K562 (cell line): ENCODE data around the gene GSG1L2. TPM values are rescaled to one million over a fixed set of nuclear protein-coding genes. Genes with fewer than 3 reads are reported as not detected.

Experiments used
- ATAC-seq: fragments of 200-7000 bp; cut with Tn5 transposase; 3 replicates; pipeline ENCODE4 v1.9.1; 2020; ENCODE audit warnings: moderate library complexity
- BruUV-seq: library from RNA; stranded (reverse); fragments of 400-500 nt; replicated peaks from 2 replicates; lab custom pipeline; 2021; lab: Mats Ljungman, UMichigan
- CTCF ChIA-PET: fragments of 300-600 bp; formaldehyde crosslinking; extraction: SDS; loops from one replicate; lab custom pipeline; 2021; ENCODE audit warnings: low intra/inter-chr PET ratio; lab: Yijun Ruan, JAX
- POLR2A ChIA-PET: fragments of 300-600, 350-650 bp; sonication (Branson Sonifier 250); formaldehyde crosslinking; extraction: SDS; loops from one replicate; lab custom pipeline; 2021; ENCODE audit warnings: antibody characterized with exemption, inconsistent platforms; lab: Yijun Ruan, JAX
- DNase-seq, 4 experiments: peaks; one replicate each; pipeline versions ENCODE4 v3.0.0 to v3.0.0-alpha.2; 2011 to 2018; ENCODE audit warnings: low spot score in 3 of 4, mixed read lengths in 3 of 4; ENCODE audit errors: extremely low read depth in 1 of 4
- FAIRE-seq: peaks from 2 replicates; lab custom pipeline; 2011; peaks lifted over from hg19 to GRCh38; lab: Jason Lieb, UNC
- H2AFZ ChIP-seq: 2 replicates; pipeline ENCODE4 v1.6.0; 2011; ENCODE audit warnings: low read depth, low read length, control low read depth, inconsistent platforms
- H3K27ac ChIP-seq: fragments of 200-600 bp; 3 replicates; pipeline ENCODE4 v1.8.0; 2011; ENCODE audit warnings: low read depth, mild to moderate bottlenecking, control low read depth, inconsistent platforms, low read length, moderate library complexity, mixed read lengths; ENCODE audit errors: extremely low read depth
- H3K27me3 ChIP-seq, 2 experiments: fragments of 300-600 bp in 1 of 2; 2 replicates in 1 of 2; 3 replicates in 1 of 2; pipeline versions ENCODE4 v1.6.0 to v1.8.0; 2011; ENCODE audit warnings: inconsistent platforms in 2 of 2, low read length in 2 of 2, mild to moderate bottlenecking in 1 of 2, mixed read lengths in 1 of 2, moderate library complexity in 1 of 2; ENCODE audit not compliant: control insufficient read depth in 2 of 2, insufficient read depth in 2 of 2
- H3K36me3 ChIP-seq: fragments of 300-600 bp; 3 replicates; pipeline ENCODE4 v1.8.0; 2011; ENCODE audit warnings: mild to moderate bottlenecking, low read length, inconsistent platforms; ENCODE audit not compliant: control insufficient read depth, insufficient read depth
- H3K4me1 ChIP-seq, 2 experiments: fragments of 200-600 bp in 1 of 2; replicated peaks in 1 of 2; 2 replicates in 1 of 2; 3 replicates in 1 of 2; pipeline versions ENCODE4 v1.5.1 to v1.8.0; 2011; ENCODE audit warnings: inconsistent platforms in 2 of 2, low read length in 2 of 2, mild to moderate bottlenecking in 1 of 2, mixed read lengths in 1 of 2, moderate library complexity in 1 of 2; ENCODE audit not compliant: control insufficient read depth in 2 of 2, insufficient read depth in 2 of 2
- H3K4me2 ChIP-seq: 2 replicates; pipeline ENCODE4 v1.6.1; 2011; ENCODE audit warnings: low read length, control low read depth, inconsistent platforms, mixed read lengths; ENCODE audit not compliant: insufficient read depth
- H3K4me3 ChIP-seq: fragments of 200-600 bp; sonication (generic), shearing (Covaris generic); 2 replicates; pipeline ENCODE4 v1.5.1; 2016; ENCODE audit warnings: control low read depth, inconsistent platforms
- H3K79me2 ChIP-seq: fragments of 200-600 bp; 3 replicates; pipeline ENCODE4 v1.8.0; 2011; ENCODE audit warnings: low read length, inconsistent platforms; ENCODE audit not compliant: control insufficient read depth, insufficient read depth
- H3K9ac ChIP-seq, 2 experiments: 2 replicates each; pipeline versions ENCODE4 v1.6.0 to v1.6.1; 2011; ENCODE audit warnings: low read depth in 2 of 2, low read length in 2 of 2, control low read depth in 1 of 2, inconsistent platforms in 1 of 2, mild to moderate bottlenecking in 1 of 2, mixed read lengths in 1 of 2; ENCODE audit not compliant: insufficient read depth in 1 of 2
- H3K9me1 ChIP-seq: one replicate; pipeline ENCODE4 v1.6.0; 2011; ENCODE audit warnings: inconsistent platforms, mild to moderate bottlenecking, low read length, moderate library complexity; ENCODE audit not compliant: control insufficient read depth, insufficient read depth
- H3K9me3 ChIP-seq: replicated peaks from 2 replicates; pipeline ENCODE4 v1.5.1; 2011; ENCODE audit warnings: low read depth, low read length, inconsistent platforms; ENCODE audit not compliant: control insufficient read depth, insufficient read depth
- H4K20me1 ChIP-seq: replicated peaks from 2 replicates; pipeline ENCODE4 v1.6.1; 2011; ENCODE audit warnings: low read length, inconsistent platforms, mixed read lengths; ENCODE audit not compliant: control insufficient read depth, insufficient read depth
- CHD2 ChIP-seq: IDR thresholded peaks from 2 replicates; pipeline ENCODE4 v1.6.1; 2011; ENCODE audit warnings: low read depth, low read length
- DACH1 ChIP-seq: fragments of 450-650 bp; IDR thresholded peaks from 2 replicates; pipeline ENCODE4 v1.6.1; 2018; ENCODE audit not compliant: partially characterized antibody
- EHMT2 ChIP-seq: fragments of 450-650 bp; IDR thresholded peaks from 2 replicates; pipeline ENCODE4 v1.6.1; 2018; ENCODE audit warnings: antibody characterized with exemption
- HOMEZ ChIP-seq: fragments of 250-450 bp; sonication (Bioruptor Pico); IDR thresholded peaks from 2 replicates; pipeline ENCODE4 v1.4.0; 2020; ENCODE audit warnings: mild to moderate bottlenecking, moderate library complexity
- MCM5 ChIP-seq: fragments of 450-650 bp; IDR thresholded peaks from 2 replicates; pipeline ENCODE4 v1.6.1; 2016; ENCODE audit warnings: low read depth
- SMAD4 ChIP-seq: fragments of 250-450 bp; sonication (Bioruptor Pico); conservative IDR thresholded peaks from 2 replicates; pipeline ENCODE4 v1.8.0; 2021; ENCODE audit warnings: inconsistent platforms, mild to moderate bottlenecking, moderate library complexity
- TCF3 ChIP-seq: sonication (generic); formaldehyde crosslinking; IDR thresholded peaks from 2 replicates; pipeline ENCODE4 v1.4.0; 2020; ENCODE audit warnings: mild to moderate bottlenecking, missing genetic modification reagents
- ZBTB12 ChIP-seq: fragments of 250-450 bp; sonication (Bioruptor Pico); IDR thresholded peaks from 2 replicates; pipeline ENCODE4 v1.4.0; 2020
- ZBTB8A ChIP-seq: fragments of 450-650 bp; IDR thresholded peaks from 2 replicates; pipeline ENCODE4 v1.6.1; 2018; ENCODE audit warnings: mild to moderate bottlenecking, moderate library complexity; ENCODE audit not compliant: partially characterized antibody
- ZNF174 ChIP-seq: fragments of 250-450 bp; sonication (Bioruptor Pico); IDR thresholded peaks from 2 replicates; pipeline ENCODE4 v1.4.0; 2020; ENCODE audit warnings: mild to moderate bottlenecking
- WGBS: fragments of 100-300 bp; shearing (Covaris generic); methylation state at CpG from one replicate; pipeline ENCODE4 v1.1.6; 2016; ENCODE audit warnings: low coverage, mixed read lengths; ENCODE audit not compliant: insufficient coverage; ENCODE audit errors: missing lambda C conversion rate; 5-methylcytosine and 5-hydroxymethylcytosine counted together
- in situ Hi-C: fragments of 300-500 bp; cut with MboI; formaldehyde crosslinking; loops from 4 replicates; pipeline ENCODE4 v1.15.0; 2018; ENCODE audit warnings: inconsistent platforms, mixed read lengths
- intact Hi-C: fragments of 100-400 bp; cut with micrococcal nuclease; formaldehyde crosslinking; loops from 2 replicates; pipeline ENCODE4 v1.14.2; 2022
- polyA plus RNA-seq, 8 experiments: library from polyadenylated mRNA; depleted of rRNA in 4 of 8; stranded (reverse) in 5 of 8; unstranded in 3 of 8; fragments of >200 nt; fragmentation: Nextera tagmentation in 2 of 8; fragmentation: Illumina TruSeq in 1 of 8; extraction: Ambion mirVana in 2 of 8; extraction: Trizol in 1 of 8; gene quantifications; 2 replicates each; pipeline versions ENCODE4 v1.2.1 to v1.2.3, GENCODE V29; 2011 to 2014; ENCODE audit warnings: inconsistent platforms in 1 of 8, missing spikeins in 1 of 8
- total RNA-seq, 7 experiments: library from RNA; depleted of rRNA in 6 of 7; stranded (reverse); fragments of >200 nt in 6 of 7; fragmentation: Illumina TruSeq in 2 of 7; extraction: Trizol in 2 of 7; gene quantifications; 2 replicates each; pipeline versions ENCODE4 v1.2.1 to v1.2.3, GENCODE V29; 2011 to 2021; ENCODE audit warnings: low replicate concordance in 1 of 7

The GSG1L2 gene
- total and polyA plus RNA-seq, 9 of the 15 experiments (the other 6 are each of a cell fraction or from before 2014, with no cell fraction given) = not detected

GRCh38 chr17:9767432-9767991 lies 54.4 kb downstream of the GSG1L2 start:
- H3K9me1 ChIP-seq = no peaks in the 10 kb centered on the region
- H3K27me3 ChIP-seq = peaks cover 0 to 18% of the 10 kb centered on the region in 2 experiments; a peak in 2 of 5 replicates
- ChIA-PET CTCF (interaction anchor here (0.6 to 0.9 kb wide), 2 partner anchors 38 to 174 kb away, joined by 4 read pairs; no protein-coding TSS in a partner anchor), POLR2A (no interaction called here)
- no peak overlapping the region for H2AFZ ChIP-seq
- no peak overlapping the region for H3K4me3 ChIP-seq
- no peak overlapping the region for H3K27ac ChIP-seq
- H3K36me3 ChIP-seq = no peaks in the 10 kb centered on the region
- H3K4me2 ChIP-seq = no peak overlapping the region
- FAIRE-seq (no peak), DNase-seq (no peak), ATAC-seq (no peak)
- H4K20me1 ChIP-seq = no peaks in the 10 kb centered on the region
- intact Hi-C loops = no loop called here
- no peaks in the 10 kb centered on the region for H3K9me3 ChIP-seq
- in situ Hi-C loops = no loop called here
- no TSS peak for BruUV-seq
- no peak overlapping the region for H3K9ac ChIP-seq
- WGBS = 0% methylated on average over 7 of the region's 7 CpGs
- no peaks in the 10 kb centered on the region for H3K4me1 ChIP-seq
- TF ChIP-seq ZBTB12 (CRISPR knock-in tag) (no peak), ZBTB8A (no peak), ZNF174 (no peak), SMAD4 (CRISPR knock-in tag) (no peak), TCF3 (CRISPR knock-in tag) (no peak), EHMT2 (no peak), DACH1 (no peak), HOMEZ (CRISPR knock-in tag) (no peak), MCM5 (no peak), CHD2 (no peak)
- H3K79me2 ChIP-seq = no peaks in the 10 kb centered on the region
